HL-60 (cell line): ENCODE results near the gene FAM20A.

Source experiments
- DNase-seq, 2 experiments: peaks; one replicate each; pipeline ENCODE4 v3.0.0-alpha.2; 2010 to 2020; ENCODE audit warnings: low read depth in 1 of 2, low spot score in 1 of 2
- H3K27ac ChIP-seq: fragments of 250-450 bp; sonication (Bioruptor Pico); replicated peaks from 2 replicates; pipeline ENCODE4 v1.5.1; 2020; ENCODE audit warnings: mild to moderate bottlenecking, moderate library complexity
- H3K27me3 ChIP-seq: fragments of 250-450 bp; sonication (Bioruptor Pico); 2 replicates; pipeline ENCODE4 v1.5.1; 2021; ENCODE audit warnings: mild to moderate bottlenecking, moderate library complexity; ENCODE audit not compliant: insufficient read depth, poor library complexity, severe bottlenecking
- H3K4me3 ChIP-seq: replicated peaks from 2 replicates; pipeline ENCODE4 v1.5.1; 2011; ENCODE audit warnings: mild to moderate bottlenecking, control low read depth, low read length; ENCODE audit not compliant: insufficient read depth
- CTCF ChIP-seq: IDR thresholded peaks from one replicate; pipeline ENCODE4 v1.5.1; 2011; ENCODE audit warnings: low read length, control low read depth, inconsistent platforms; ENCODE audit not compliant: insufficient read depth
- GABPA ChIP-seq: IDR thresholded peaks from 2 replicates; pipeline ENCODE4 v1.6.1; 2012; ENCODE audit warnings: low read depth
- POLR2AphosphoS5 ChIP-seq: IDR thresholded peaks from 2 replicates; pipeline ENCODE4 v1.6.1; 2012; ENCODE audit warnings: low read depth
- REST ChIP-seq: IDR thresholded peaks from 2 replicates; pipeline ENCODE4 v1.6.1; 2012; ENCODE audit warnings: low read depth; ENCODE audit not compliant: insufficient replicate concordance
- SPI1 ChIP-seq: IDR thresholded peaks from 2 replicates; pipeline ENCODE4 v1.6.1; 2012; ENCODE audit warnings: low read depth, mild to moderate bottlenecking, borderline replicate concordance

FAM20A gene

GRCh38 chr17:68621065-68621464, 19.9 kb upstream of the FAM20A start:
- no peak overlapping the region for H3K4me3 ChIP-seq
- no peak for DNase-seq
- H3K27ac ChIP-seq, result no peak overlapping the region
- H3K27me3 ChIP-seq, result peaks cover 4% of the 10 kb centered on the region
- TF ChIP-seq GABPA (no peak), CTCF (no peak)

- H3K27me3 ChIP-seq, result peaks cover 4% of the 10 kb centered on the region
- no peak overlapping the region for H3K4me3 ChIP-seq
- H3K27ac ChIP-seq, result no peak overlapping the region
- no peak for DNase-seq
- TF ChIP-seq GABPA, result no peak
- TF ChIP-seq SPI1, result no peak
- TF ChIP-seq CTCF, result no peak
- TF ChIP-seq POLR2AphosphoS5, result no peak
- no peak for TF ChIP-seq REST
Observed at GRCh38 chr17:68616334-68616733, 15.2 kb upstream of the FAM20A start.

GRCh38 chr17:68614718-68615117, 13.6 kb upstream of the FAM20A start:
- TF ChIP-seq CTCF (no peak), SPI1 (no peak), REST (no peak), GABPA (no peak), POLR2AphosphoS5 (no peak)
- Histone ChIP-seq H3K27me3 (peaks cover 2% of the 10 kb centered on the region), H3K27ac (no peak overlapping the region), H3K4me3 (no peak overlapping the region)
- DNase-seq, result no peak

- Histone ChIP-seq H3K27me3 (peaks cover 2% of the 10 kb centered on the region), H3K4me3 (no peak overlapping the region), H3K27ac (no peak overlapping the region)
- TF ChIP-seq GABPA (no peak), CTCF (peak; percentile 75), SPI1 (no peak), REST (no peak), POLR2AphosphoS5 (no peak)
- peak; percentile 23 to 77 for DNase-seq
Observed at GRCh38 chr17:68613739-68614298, 12.7 kb upstream of the FAM20A start.
